Subcutaneous adipose tissue (tissue), 4 donors: ENCODE results near the gene ACTN4. TPM values are rescaled to one million over a fixed set of nuclear protein-coding genes. Genes with fewer than 3 reads are reported as not detected.

ENCODE experiments used
- CTCF ChIP-seq: fragments of 450-650 bp; IDR thresholded peaks from one replicate; pipeline ENCODE4 v1.5.1; 2016; ENCODE audit warnings: low read depth, mild to moderate bottlenecking, control low read depth, antibody characterized with exemption, moderate library complexity
- total RNA-seq, 4 donors: library from RNA; depleted of rRNA; stranded (reverse); fragments of >200 nt; gene quantifications; one replicate each; pipeline ENCODE4 v1.1.0, GENCODE V29; 2016

Gene ACTN4
- total RNA-seq, 4 donors from 2014 or later, result 179 to 258 (median 186) TPM

- TF ChIP-seq CTCF, result no peak
Observed at GRCh38 chr19:38650911-38651584, 3.6 kb downstream of the ACTN4 start.

GRCh38 chr19:38653028-38653571 lies 5.7 kb downstream of the ACTN4 start:
- TF ChIP-seq CTCF, result no peak

GRCh38 chr19:38654628-38655055 lies 7.2 kb downstream of the ACTN4 start:
- no peak for TF ChIP-seq CTCF

- no peak for TF ChIP-seq CTCF
Observed at GRCh38 chr19:38655148-38655824, 7.8 kb downstream of the ACTN4 start.

GRCh38 chr19:38656171-38656981 lies 8.9 kb downstream of the ACTN4 start:
- no peak for TF ChIP-seq CTCF

GRCh38 chr19:38657633-38658222 lies 10.3 kb downstream of the ACTN4 start:
- TF ChIP-seq CTCF, result no peak
